ENCODE results near the gene ISG20. TPM values are rescaled to one million over a fixed set of nuclear protein-coding genes. Genes with fewer than 3 reads are reported as not detected.

Gene ISG20
- total RNA-seq, 6 experiments from 2014 or later: 6.3 to 19.4 (median 11.9) TPM

DNA sequence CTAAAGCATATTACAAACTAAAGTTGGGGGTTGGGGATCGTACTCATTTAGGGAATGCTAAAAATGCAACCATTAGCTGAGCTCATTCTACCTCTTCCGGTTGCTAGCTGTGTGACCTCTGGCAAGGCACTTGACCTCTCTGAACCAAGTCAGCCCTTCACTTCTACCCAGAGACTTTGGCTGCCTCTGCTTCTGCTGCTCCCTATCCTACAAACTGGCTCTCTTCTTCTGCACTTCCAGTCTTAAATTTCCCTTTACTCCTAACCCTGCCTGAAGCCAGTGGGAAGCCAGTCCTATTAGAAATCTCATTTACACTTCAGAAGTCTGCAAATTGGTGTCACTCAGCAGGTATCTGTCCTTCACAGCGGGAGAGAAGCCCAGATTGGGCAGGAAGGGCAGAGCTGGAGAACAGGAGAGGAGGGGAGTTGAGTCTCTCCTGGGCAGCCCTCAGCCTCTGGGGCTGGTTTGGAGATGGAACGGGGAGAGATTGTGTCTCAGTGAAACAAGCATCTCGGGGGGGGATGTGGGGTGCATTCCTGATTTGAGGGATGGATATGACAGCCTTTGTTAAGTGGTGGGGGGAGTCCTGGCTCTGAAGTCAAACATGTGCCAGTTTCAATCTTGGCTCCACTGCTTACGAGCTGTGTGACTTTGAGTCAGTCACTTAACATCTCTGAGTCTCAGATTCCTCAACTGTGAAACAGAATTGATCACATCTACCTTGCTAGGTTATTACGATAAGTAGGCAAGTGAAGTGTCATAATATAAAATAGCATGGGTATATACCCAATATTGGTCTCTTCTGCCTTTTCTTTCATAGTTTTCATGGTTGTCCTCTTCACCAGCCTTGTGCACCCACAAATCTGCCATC, 25.5 kb upstream of the ISG20 start:
- TF ChIP-seq POLR2A (IDR thresholded peaks at IDR 0.05) (no peak), CTCF (IDR thresholded peaks at IDR 0.05) (no peak)
- intact Hi-C loops (cut with DNase I): loop anchor here (10.0 kb wide), 2 partner anchors 119 to 139 kb away; no protein-coding TSS in a partner anchor
- no peaks in the 10 kb centered on the region for H3K36me3 ChIP-seq
- no peaks in the 10 kb centered on the region for H3K27me3 ChIP-seq
- 37% methylated on average over 5 of the region's 7 CpGs for WGBS (ENCODE audit: insufficient coverage, low coverage, low lambda C conversion rate, missing lambda C conversion rate)
- peaks cover 0 to 14% (median 9%) of the 10 kb centered on the region in 4 donors for H3K4me1 ChIP-seq
- no peak overlapping the region for H3K4me3 ChIP-seq
- ATAC-seq (no peak), DNase-seq (no peak)
- H3K9me3 ChIP-seq: no peaks in the 10 kb centered on the region
- H3K27ac ChIP-seq: no peak overlapping the region

DNA sequence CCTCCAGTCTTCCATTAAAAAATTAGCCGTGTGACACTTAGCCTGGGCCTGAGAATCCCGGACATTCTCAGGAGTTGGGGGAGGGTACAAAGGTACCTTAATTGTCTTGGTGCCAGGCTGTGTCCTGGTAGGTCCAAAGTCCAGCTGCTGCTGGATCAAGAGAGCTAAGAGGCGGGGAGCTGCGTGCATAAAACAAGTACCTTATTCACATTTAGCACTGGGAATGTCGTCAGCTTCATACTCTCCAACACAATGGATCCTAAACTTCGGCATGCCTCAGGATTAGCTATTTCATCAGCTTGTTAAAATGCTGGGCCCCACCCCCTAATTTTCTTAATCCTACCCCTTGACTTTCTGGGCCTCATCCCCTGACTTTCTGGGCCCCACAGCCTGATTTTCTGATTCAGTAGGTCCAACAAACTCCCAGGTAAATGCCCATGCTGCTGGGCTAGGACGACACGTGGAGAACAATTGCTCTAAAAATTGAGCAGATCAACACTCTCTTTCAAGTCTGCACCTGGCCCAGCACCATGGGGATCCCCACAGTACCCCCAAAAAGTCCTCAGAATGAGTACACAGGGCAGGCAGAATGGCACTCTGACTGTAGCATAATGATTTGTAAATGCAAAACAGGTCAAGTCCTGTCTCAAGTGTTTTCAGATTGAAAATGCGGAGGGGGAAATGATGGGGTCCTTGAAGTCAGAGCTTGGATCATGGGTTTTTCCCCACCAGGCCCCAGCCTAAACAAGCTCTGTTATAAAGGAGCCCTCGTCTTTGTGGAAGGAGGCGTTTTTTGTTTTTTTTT, 23.3 kb upstream of the ISG20 start:
- H3K27ac ChIP-seq: peak overlapping the region in 2 of 3 donors; percentile 67 to 87
- DNase-seq: peak; percentile 57 to 85 (median 76)
- ATAC-seq: peak; percentile 85 to 90 (median 86)

GRCh38 chr15:88616240-88616639, 22.6 kb upstream of the ISG20 start:
- 87% methylated on average over 4 of the region's 4 CpGs for WGBS (ENCODE audit: insufficient coverage, low coverage, low lambda C conversion rate, missing lambda C conversion rate)
- Histone ChIP-seq H3K36me3 (no peaks in the 10 kb centered on the region), H3K4me1 (peaks cover 0 to 19% (median 9%) of the 10 kb centered on the region in 4 donors), H3K9me3 (no peaks in the 10 kb centered on the region), H3K27ac (no peak overlapping the region), H3K4me3 (no peak overlapping the region), H3K27me3 (no peaks in the 10 kb centered on the region)
- intact Hi-C loops (cut with DNase I): loop anchor here (10.0 kb wide), 2 partner anchors 121 to 141 kb away; no protein-coding TSS in a partner anchor
- ATAC-seq: no peak
- DNase-seq: no peak
- TF ChIP-seq CTCF (IDR thresholded peaks at IDR 0.05) (no peak), POLR2A (IDR thresholded peaks at IDR 0.05) (no peak)

More for the DNA sequence above, 23.3 kb upstream of the ISG20 start:
- Histone ChIP-seq H3K4me1 (peaks cover 0 to 14% (median 9%) of the 10 kb centered on the region in 4 donors), H3K36me3 (no peaks in the 10 kb centered on the region), H3K27me3 (no peaks in the 10 kb centered on the region), H3K4me3 (no peak overlapping the region), H3K9me3 (no peaks in the 10 kb centered on the region)
- 49% methylated on average over 10 of the region's 11 CpGs for WGBS (ENCODE audit: insufficient coverage, low coverage, low lambda C conversion rate, missing lambda C conversion rate)
- TF ChIP-seq CTCF (IDR thresholded peaks at IDR 0.05) (no peak), POLR2A (IDR thresholded peaks at IDR 0.05) (no peak)
- intact Hi-C loops (cut with DNase I): loop anchor here (10.0 kb wide), 2 partner anchors 121 to 141 kb away; no protein-coding TSS in a partner anchor

GRCh38 chr15:88617031-88617722, 21.6 kb upstream of the ISG20 start:
- WGBS (ENCODE audit: insufficient coverage, low coverage, low lambda C conversion rate, missing lambda C conversion rate): 92% methylated on average over 10 of the region's 10 CpGs

More at GRCh38 chr15:88617031-88617722, 21.6 kb upstream of the ISG20 start:
- Histone ChIP-seq H3K4me1 (peaks cover 0 to 25% (median 9%) of the 10 kb centered on the region in 4 donors), H3K27ac (no peak overlapping the region), H3K36me3 (no peaks in the 10 kb centered on the region), H3K4me3 (no peak overlapping the region), H3K27me3 (no peaks in the 10 kb centered on the region), H3K9me3 (no peaks in the 10 kb centered on the region)
- intact Hi-C loops (cut with DNase I): loop anchor here (10.0 kb wide), 2 partner anchors 122 to 142 kb away; no protein-coding TSS in a partner anchor
- DNase-seq (no peak), ATAC-seq (no peak)
- TF ChIP-seq POLR2A (IDR thresholded peaks at IDR 0.05) (no peak), CTCF (IDR thresholded peaks at IDR 0.05) (no peak)

All from right lobe of liver (tissue), 6 donors.